HepG2 (cell line): ENCODE results near the gene ATRIP. TPM values are rescaled to one million over a fixed set of nuclear protein-coding genes. Genes with fewer than 3 reads are reported as not detected.

Source experiments
- ASH2L ChIP-seq: fragments of 300-600, 200-600 bp; sonication (generic); IDR thresholded peaks from 2 replicates; pipeline ENCODE4 v1.7.0; 2017; ENCODE audit warnings: low read depth, mild to moderate bottlenecking, moderate library complexity, mixed read lengths, low read length; ENCODE audit not compliant: insufficient read length
- DRAP1 ChIP-seq: IDR thresholded peaks from 2 replicates; pipeline ENCODE4 v1.6.1; 2016; ENCODE audit warnings: missing genetic modification reagents, missing compliant biosample characterization
- HNRNPK ChIP-seq: fragments of 200-400 bp; formaldehyde crosslinking; IDR thresholded peaks from 2 replicates; pipeline ENCODE4 v1.6.1; 2018; ENCODE audit warnings: low read length, low read depth, moderate library complexity, mild to moderate bottlenecking; ENCODE audit not compliant: poor library complexity, severe bottlenecking
- KAT2B ChIP-seq: fragments of 150-350 bp; IDR thresholded peaks from 2 replicates; pipeline ENCODE4 v1.6.1; 2014; ENCODE audit warnings: low read depth, low read length, borderline replicate concordance
- MED1 ChIP-seq: sonication (generic); formaldehyde crosslinking; IDR thresholded peaks from 2 replicates; pipeline ENCODE4 v1.4.0; 2020; ENCODE audit warnings: missing genetic modification reagents
- MXD4 ChIP-seq: IDR thresholded peaks from 2 replicates; pipeline ENCODE4 v1.6.1; 2016; ENCODE audit warnings: mild to moderate bottlenecking, missing biosample characterization, missing genetic modification reagents
- RORA ChIP-seq: sonication (generic); formaldehyde crosslinking; IDR thresholded peaks from 2 replicates; pipeline ENCODE4 v1.5.0; 2020; ENCODE audit warnings: mild to moderate bottlenecking, missing genetic modification reagents, moderate library complexity
- SMARCC2 ChIP-seq: fragments of 450-650 bp; IDR thresholded peaks from 2 replicates; pipeline ENCODE4 v1.6.1; 2017; ENCODE audit warnings: antibody characterized with exemption, mild to moderate bottlenecking
- SPEN ChIP-seq: sonication (generic); formaldehyde crosslinking; IDR thresholded peaks from 2 replicates; pipeline ENCODE4 v1.5.1; 2020; ENCODE audit warnings: low read depth, mild to moderate bottlenecking, missing genetic modification reagents
- THRA ChIP-seq: sonication (generic); formaldehyde crosslinking; IDR thresholded peaks from 2 replicates; pipeline ENCODE4 v1.4.0; 2020; ENCODE audit warnings: missing genetic modification reagents, borderline replicate concordance
- XRCC5 ChIP-seq: fragments of 200-400 bp; formaldehyde crosslinking; optimal IDR thresholded peaks from 2 replicates; pipeline ENCODE3; 2017; ENCODE audit warnings: mild to moderate bottlenecking, low read length
- ZBTB4 ChIP-seq: sonication (generic); formaldehyde crosslinking; IDR thresholded peaks from 2 replicates; pipeline ENCODE4 v1.4.0; 2020; ENCODE audit warnings: missing genetic modification reagents, mild to moderate bottlenecking, borderline replicate concordance
- ZBTB7A ChIP-seq: sonication (generic); formaldehyde crosslinking; IDR thresholded peaks from 2 replicates; pipeline ENCODE4 v1.8.0; 2022; ENCODE audit warnings: mild to moderate bottlenecking, missing genetic modification reagents
- ZFP1 ChIP-seq: IDR thresholded peaks from 2 replicates; pipeline ENCODE4 v1.6.1; 2016
- ZIK1 ChIP-seq: sonication (generic); formaldehyde crosslinking; IDR thresholded peaks from 2 replicates; pipeline ENCODE4 v1.5.0; 2020; ENCODE audit warnings: mild to moderate bottlenecking, low read depth, missing genetic modification reagents, borderline replicate concordance
- ZNF235 ChIP-seq: sonication (generic); formaldehyde crosslinking; IDR thresholded peaks from 2 replicates; pipeline ENCODE4 v1.8.1; 2023; ENCODE audit warnings: mild to moderate bottlenecking, missing genetic modification reagents, borderline replicate concordance
- ZNF251 ChIP-seq: sonication (generic); formaldehyde crosslinking; IDR thresholded peaks from 2 replicates; pipeline ENCODE4 v1.9.0; 2021; ENCODE audit warnings: mild to moderate bottlenecking, missing genetic modification reagents
- ZNF430 ChIP-seq: sonication (generic); formaldehyde crosslinking; IDR thresholded peaks from 2 replicates; pipeline ENCODE4 v1.9.0; 2021; ENCODE audit warnings: mild to moderate bottlenecking, missing genetic modification reagents
- ZNF646 ChIP-seq: sonication (generic); formaldehyde crosslinking; IDR thresholded peaks from 2 replicates; pipeline ENCODE4 v1.9.0; 2021; ENCODE audit warnings: mild to moderate bottlenecking, missing genetic modification reagents
- ZSCAN30 ChIP-seq: sonication (generic); formaldehyde crosslinking; IDR thresholded peaks from 2 replicates; pipeline ENCODE4 v1.5.0; 2020; ENCODE audit warnings: mild to moderate bottlenecking, missing genetic modification reagents
- polyA plus RNA-seq, 8 experiments: library from polyadenylated mRNA; depleted of rRNA in 3 of 8; stranded (reverse) in 7 of 8; unstranded in 1 of 8; fragments of >200 nt; fragmentation: Illumina TruSeq in 4 of 8; extraction: Trizol in 4 of 8; gene quantifications; 2 replicates each; pipeline versions ENCODE4 v1.2.1 to v1.2.3, GENCODE V29; 2011 to 2016; ENCODE audit warnings: low read depth in 4 of 8, missing spikeins in 1 of 8, mixed read lengths in 1 of 8; ENCODE audit not compliant: insufficient read depth in 1 of 8
- total RNA-seq, 5 experiments: library from RNA; depleted of rRNA; stranded (reverse); fragments of >200 nt; fragmentation: Illumina TruSeq; extraction: Trizol; gene quantifications; 2 replicates each; pipeline ENCODE4 v1.2.3, GENCODE V29; 2016; ENCODE audit warnings: low read depth in 1 of 5

The ATRIP gene
- total and polyA plus RNA-seq, 2 of the 13 experiments (the other 11 are each of a cell fraction or from before 2014, with no cell fraction given), result 5.1 to 12.5 TPM

- TF ChIP-seq MXD4 (CRISPR knock-in tag) (no peak), SMARCC2 (no peak), ASH2L (no peak), ZNF430 (CRISPR knock-in tag) (no peak), HNRNPK (no peak), MED1 (CRISPR knock-in tag) (no peak), SPEN (CRISPR knock-in tag) (no peak), XRCC5 (no peak), ZFP1 (CRISPR knock-in tag) (no peak), THRA (CRISPR knock-in tag) (no peak), ZBTB7A (CRISPR knock-in tag) (no peak), ZIK1 (CRISPR knock-in tag) (no peak), DRAP1 (CRISPR knock-in tag) (no peak), ZNF235 (no peak), ZNF646 (CRISPR knock-in tag) (0 out of 2 replicates have a peak, but pooled peaks have one; percentile 44), KAT2B (no peak), ZBTB4 (CRISPR knock-in tag) (no peak), ZSCAN30 (CRISPR knock-in tag) (no peak), ZNF251 (no peak), RORA (CRISPR knock-in tag) (no peak)
Measured at GRCh38 chr3:48425281-48425812, 21.2 kb upstream of the ATRIP start (continued).
